Karpas-422 (cell line): ENCODE data around the gene SLC5A5. TPM values are rescaled to one million over a fixed set of nuclear protein-coding genes. Genes with fewer than 3 reads are reported as not detected.
"Not testable (repeated sequence)": the region's sequence is repeated elsewhere in the genome, so short reads cannot be mapped to it uniquely, and the experiment has no call there.

Experiments
- DNase-seq: peaks from one replicate; pipeline ENCODE4 v3.0.0-alpha.2; 2015
- H2AFZ ChIP-seq: fragments of 200-600 bp; sonication (generic); 2 replicates; pipeline ENCODE4 v1.6.1; 2014; ENCODE audit warnings: antibody characterized with exemption, low read length, mixed read lengths
- H3K27ac ChIP-seq: fragments of 200-600 bp; sonication (generic); 2 replicates; pipeline ENCODE4 v1.5.1; 2014; ENCODE audit warnings: mild to moderate bottlenecking, low read length, moderate library complexity
- H3K27me3 ChIP-seq: fragments of 200-600 bp; sonication (generic); 2 replicates; pipeline ENCODE4 v1.6.1; 2014; ENCODE audit warnings: low read length, mixed read lengths
- H3K36me3 ChIP-seq: fragments of 200-600 bp; sonication (generic); 2 replicates; pipeline ENCODE4 v1.6.1; 2014; ENCODE audit warnings: low read length, mixed read lengths; ENCODE audit not compliant: insufficient read depth
- H3K4me1 ChIP-seq: fragments of 200-600 bp; sonication (generic); 2 replicates; pipeline ENCODE4 v1.6.1; 2014; ENCODE audit warnings: mild to moderate bottlenecking, low read length, mixed read lengths
- H3K4me2 ChIP-seq: fragments of 200-600 bp; sonication (generic); 2 replicates; pipeline ENCODE4 v1.6.1; 2014; ENCODE audit warnings: low read length, low read depth, mild to moderate bottlenecking; ENCODE audit not compliant: poor library complexity, severe bottlenecking
- H3K4me3 ChIP-seq: fragments of 200-600 bp; sonication (generic); 2 replicates; pipeline ENCODE4 v1.5.1; 2014; ENCODE audit warnings: mild to moderate bottlenecking, antibody characterized with exemption, low read length, mixed read lengths
- H3K79me2 ChIP-seq: fragments of 200-600 bp; sonication (generic); 2 replicates; pipeline ENCODE4 v1.6.1; 2014; ENCODE audit warnings: mild to moderate bottlenecking, low read length, mixed read lengths
- H3K9ac ChIP-seq: fragments of 200-600 bp; sonication (generic); 2 replicates; pipeline ENCODE4 v1.6.0; 2014; ENCODE audit warnings: low read length
- H3K9me2 ChIP-seq: fragments of 200-600 bp; sonication (generic), shearing (Covaris generic); replicated peaks from 2 replicates; pipeline ENCODE4 v1.6.0; 2014; ENCODE audit warnings: mild to moderate bottlenecking, low read length, moderate library complexity; ENCODE audit not compliant: insufficient read depth
- H3K9me3 ChIP-seq: fragments of 300-700, 200-600 bp; sonication (generic); 2 replicates; pipeline ENCODE4 v1.6.1; 2014; ENCODE audit warnings: low read length, mixed read lengths
- H4K20me1 ChIP-seq: fragments of 200-600 bp; sonication (generic); 2 replicates; pipeline ENCODE4 v1.6.1; 2014; ENCODE audit warnings: mild to moderate bottlenecking, antibody characterized with exemption, low read length, low read depth; ENCODE audit not compliant: insufficient read depth
- total RNA-seq: library from RNA; depleted of rRNA; stranded (reverse); fragments of >200 nt; shearing (Covaris generic); gene quantifications from 2 replicates; pipeline ENCODE4 v1.2.3, GENCODE V29; 2014; ENCODE audit warnings: low replicate concordance

SLC5A5 gene
- total RNA-seq, 1 experiment from 2014 or later = not detected

DNA sequence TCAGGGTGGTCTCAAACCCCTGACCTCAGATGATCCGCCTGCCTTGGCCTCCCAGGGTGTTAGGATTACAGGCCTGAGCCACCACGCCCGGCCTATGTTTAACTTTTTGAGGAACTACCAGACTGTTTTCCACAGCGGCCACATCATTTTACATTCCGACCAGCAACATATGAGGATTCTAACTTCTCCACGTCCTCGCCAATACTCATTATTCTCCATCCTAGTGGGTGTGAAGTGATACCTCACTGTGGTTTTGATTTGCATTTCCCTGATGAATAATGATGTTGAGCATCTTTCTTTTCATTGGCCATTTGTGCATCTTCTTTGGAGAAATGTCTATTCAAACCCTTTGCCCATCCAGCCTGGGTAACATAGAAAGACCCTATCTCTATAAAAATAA is 14.8 kb downstream of the SLC5A5 start:
- Histone ChIP-seq H3K4me1 (peaks cover 12% of the 10 kb centered on the region), H3K9ac (no peak overlapping the region), H3K27me3 (no peaks in the 10 kb centered on the region), H4K20me1 (no peaks in the 10 kb centered on the region), H3K36me3 (no peaks in the 10 kb centered on the region), H3K4me2 (no peak overlapping the region), H2AFZ (no peak overlapping the region), H3K79me2 (no peaks in the 10 kb centered on the region), H3K9me2 (no peaks in the 10 kb centered on the region), H3K27ac (no peak overlapping the region), H3K9me3 (no peaks in the 10 kb centered on the region), H3K4me3 (no peak overlapping the region)
- DNase-seq = no peak

DNA sequence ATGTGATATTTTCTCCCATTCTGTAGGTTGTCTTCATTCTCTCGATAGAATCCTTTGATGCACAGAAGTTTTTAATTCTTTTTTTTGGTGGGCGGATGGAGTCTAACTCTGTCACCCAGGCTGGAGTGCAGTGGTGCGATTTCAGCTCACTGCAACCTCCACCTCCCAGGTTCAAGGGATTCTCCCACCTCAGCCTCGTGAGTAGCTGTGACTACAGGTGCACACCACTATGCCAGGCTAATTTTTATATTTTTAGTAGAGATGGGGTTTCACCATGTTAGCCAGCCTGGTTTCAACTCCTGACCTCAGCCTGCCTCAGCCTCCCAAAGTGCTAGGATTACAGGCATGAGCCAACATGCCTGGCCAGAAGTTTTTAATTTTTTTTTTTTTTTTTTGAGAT is 15.5 kb downstream of the SLC5A5 start:
- H3K4me2 ChIP-seq, H3K4me3 ChIP-seq, H3K79me2 ChIP-seq, H4K20me1 ChIP-seq, DNase-seq, H3K36me3 ChIP-seq, H3K9me2 ChIP-seq, H3K27me3 ChIP-seq, H3K9me3 ChIP-seq, H2AFZ ChIP-seq, H3K27ac ChIP-seq, H3K9ac ChIP-seq: not testable (repeated sequence)
- peaks cover 12% of the 10 kb centered on the region for H3K4me1 ChIP-seq

DNA sequence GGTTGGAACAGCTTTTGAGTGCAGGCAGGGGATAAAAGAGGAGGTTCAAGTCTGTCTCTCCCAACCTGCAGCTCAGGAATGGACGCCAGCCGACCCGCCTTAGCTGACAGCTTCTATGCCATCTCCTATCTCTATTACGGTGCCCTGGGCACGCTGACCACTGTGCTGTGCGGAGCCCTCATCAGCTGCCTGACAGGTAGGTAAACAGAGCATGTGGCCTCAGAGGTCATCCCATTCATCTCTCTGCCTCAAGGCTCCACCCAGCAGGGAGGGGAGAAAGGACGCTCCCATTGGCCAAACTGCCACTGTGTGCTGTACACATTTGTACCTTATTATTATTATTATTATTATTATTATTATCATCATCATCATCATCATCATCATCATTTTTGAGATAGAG is 16.5 kb downstream of the SLC5A5 start:
- H3K4me1 ChIP-seq = peaks cover 12% of the 10 kb centered on the region
- H3K9ac ChIP-seq = no peak overlapping the region
- no peak overlapping the region for H3K27ac ChIP-seq
- H3K9me3 ChIP-seq = no peaks in the 10 kb centered on the region
- no peaks in the 10 kb centered on the region for H3K9me2 ChIP-seq
- no peak overlapping the region for H3K4me2 ChIP-seq
- H3K79me2 ChIP-seq = no peaks in the 10 kb centered on the region
- H2AFZ ChIP-seq = no peak overlapping the region
- no peaks in the 10 kb centered on the region for H3K36me3 ChIP-seq
- no peaks in the 10 kb centered on the region for H3K27me3 ChIP-seq
- no peaks in the 10 kb centered on the region for H4K20me1 ChIP-seq
- no peak for DNase-seq
- H3K4me3 ChIP-seq = no peak overlapping the region

DNA sequence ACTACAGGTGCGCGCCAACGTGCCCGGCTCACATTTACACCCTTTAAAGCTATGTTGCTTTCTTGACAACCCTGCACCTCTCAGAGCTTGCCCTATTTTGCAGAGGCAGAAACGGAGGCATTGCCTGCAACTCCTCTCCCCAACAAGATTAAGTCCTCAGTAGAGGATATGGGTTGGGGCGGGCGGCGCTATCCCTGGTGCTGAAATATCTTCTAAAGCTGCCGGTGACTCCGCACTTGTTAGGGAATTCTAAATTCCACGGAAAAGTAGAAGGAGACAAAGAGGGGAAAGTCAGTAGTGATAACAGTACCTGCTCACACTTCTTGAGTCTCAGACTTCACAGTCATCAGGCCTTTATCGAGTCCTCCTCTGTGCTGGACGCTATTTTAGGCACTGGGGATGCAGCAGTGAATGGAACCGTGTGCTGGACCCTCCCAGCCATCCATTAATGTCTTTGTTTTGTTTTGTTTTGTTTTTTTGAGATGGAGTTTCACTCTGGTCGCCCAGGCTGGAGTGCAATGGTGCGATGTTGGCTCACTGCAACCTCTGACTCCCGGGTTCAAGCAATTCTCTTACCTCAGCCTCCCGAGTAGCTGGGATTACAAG is 18.0 kb downstream of the SLC5A5 start:
- Histone ChIP-seq H3K79me2 (no peaks in the 10 kb centered on the region), H4K20me1 (no peaks in the 10 kb centered on the region), H3K9me2 (no peaks in the 10 kb centered on the region), H2AFZ (no peak overlapping the region), H3K4me2 (no peak overlapping the region), H3K9ac (no peak overlapping the region), H3K9me3 (no peaks in the 10 kb centered on the region), H3K27ac (no peak overlapping the region), H3K36me3 (no peaks in the 10 kb centered on the region), H3K27me3 (no peaks in the 10 kb centered on the region), H3K4me1 (peaks cover 12% of the 10 kb centered on the region), H3K4me3 (no peak overlapping the region)
- DNase-seq = peak; percentile 72

DNA sequence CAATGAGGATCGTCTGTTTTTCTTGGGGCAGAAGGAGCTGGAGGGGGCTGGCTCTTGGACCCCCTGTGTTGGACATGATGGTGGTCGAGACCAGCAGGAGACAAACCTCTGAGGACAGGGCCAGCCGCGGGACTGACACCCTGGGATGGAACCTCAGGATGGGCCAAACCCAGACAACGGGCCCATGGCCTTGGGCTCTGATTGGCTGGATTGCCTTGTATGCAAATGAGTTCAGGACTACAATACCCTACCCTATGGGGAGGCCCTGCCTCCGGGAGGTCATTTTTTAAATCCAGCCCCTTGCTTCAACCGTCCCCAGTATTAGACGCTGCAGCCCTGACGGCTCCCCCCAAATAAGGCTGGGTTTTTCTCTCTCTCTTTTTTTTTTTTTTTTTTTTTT is 22.0 kb downstream of the SLC5A5 start:
- Histone ChIP-seq H3K36me3 (no peaks in the 10 kb centered on the region), H3K4me2 (no peak overlapping the region), H3K4me3 (no peak overlapping the region), H3K9ac (no peak overlapping the region), H3K27me3 (no peaks in the 10 kb centered on the region), H4K20me1 (no peaks in the 10 kb centered on the region), H3K27ac (no peak overlapping the region), H3K9me2 (no peaks in the 10 kb centered on the region), H3K79me2 (no peaks in the 10 kb centered on the region), H2AFZ (no peak overlapping the region), H3K4me1 (0 out of 2 replicates have a peak, but pooled peaks cover 1% of the 10 kb centered on the region), H3K9me3 (no peaks in the 10 kb centered on the region)
- DNase-seq = no peak

DNA sequence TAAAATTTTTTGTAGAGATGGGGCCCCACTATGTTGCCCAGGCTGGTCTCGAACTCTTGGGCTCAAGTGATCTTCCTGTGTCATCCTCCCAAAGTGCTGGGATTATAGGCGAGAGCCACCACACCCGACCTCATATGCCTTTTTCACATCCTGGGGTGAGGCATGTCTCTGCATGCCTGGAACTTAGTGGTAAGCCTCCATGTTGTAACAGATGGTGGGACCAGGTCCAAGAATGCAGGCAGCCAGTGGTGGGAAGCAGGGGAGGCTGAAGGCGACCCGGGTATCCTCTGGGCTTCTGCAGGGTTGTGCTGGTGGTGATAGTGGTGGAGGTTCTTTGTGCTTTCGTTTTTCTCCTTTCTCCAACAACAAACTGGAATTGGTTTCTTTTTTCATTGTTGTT is 31.0 kb downstream of the SLC5A5 start:
- H3K27me3 ChIP-seq = no peaks in the 10 kb centered on the region
- no peak overlapping the region for H2AFZ ChIP-seq
- H3K4me2 ChIP-seq = no peak overlapping the region
- H3K9ac ChIP-seq = no peak overlapping the region
- H4K20me1 ChIP-seq = no peaks in the 10 kb centered on the region
- H3K9me2 ChIP-seq = no peaks in the 10 kb centered on the region
- no peaks in the 10 kb centered on the region for H3K36me3 ChIP-seq
- DNase-seq = no peak
- peaks cover 3% of the 10 kb centered on the region; the same call in 1 of the 2 replicates for H3K4me1 ChIP-seq
- no peak overlapping the region for H3K4me3 ChIP-seq
- no peak overlapping the region for H3K27ac ChIP-seq
- H3K79me2 ChIP-seq = no peaks in the 10 kb centered on the region
- H3K9me3 ChIP-seq = no peaks in the 10 kb centered on the region

DNA sequence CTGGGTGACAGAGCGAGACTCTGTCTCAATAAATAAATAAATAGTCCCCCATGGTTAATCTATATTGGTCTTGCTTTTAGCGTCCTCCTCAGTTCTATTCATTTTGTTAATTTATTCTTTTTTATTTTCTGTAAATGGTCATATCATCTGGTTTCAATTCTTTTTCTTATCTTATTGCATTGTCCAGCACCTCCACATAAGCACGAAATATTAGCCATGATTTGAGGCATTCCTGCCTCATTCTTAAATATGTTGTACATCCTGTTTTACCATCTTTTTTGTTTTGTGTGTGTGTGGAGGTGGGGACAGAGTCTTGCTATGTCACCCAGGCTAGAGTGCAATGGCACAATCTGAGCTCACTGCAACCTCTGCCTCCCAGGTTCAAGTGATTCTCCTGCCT is 36.5 kb downstream of the SLC5A5 start:
- DNase-seq = no peak
- H3K36me3 ChIP-seq = no peaks in the 10 kb centered on the region
- H3K4me1 ChIP-seq = no peaks in the 10 kb centered on the region
- no peak overlapping the region for H2AFZ ChIP-seq
- no peaks in the 10 kb centered on the region for H4K20me1 ChIP-seq
- H3K27ac ChIP-seq = no peak overlapping the region
- no peak overlapping the region for H3K4me2 ChIP-seq
- H3K27me3 ChIP-seq = no peaks in the 10 kb centered on the region
- no peak overlapping the region for H3K4me3 ChIP-seq
- H3K9ac ChIP-seq = no peak overlapping the region
- H3K79me2 ChIP-seq = no peaks in the 10 kb centered on the region
- no peaks in the 10 kb centered on the region for H3K9me3 ChIP-seq
- H3K9me2 ChIP-seq = no peaks in the 10 kb centered on the region

DNA sequence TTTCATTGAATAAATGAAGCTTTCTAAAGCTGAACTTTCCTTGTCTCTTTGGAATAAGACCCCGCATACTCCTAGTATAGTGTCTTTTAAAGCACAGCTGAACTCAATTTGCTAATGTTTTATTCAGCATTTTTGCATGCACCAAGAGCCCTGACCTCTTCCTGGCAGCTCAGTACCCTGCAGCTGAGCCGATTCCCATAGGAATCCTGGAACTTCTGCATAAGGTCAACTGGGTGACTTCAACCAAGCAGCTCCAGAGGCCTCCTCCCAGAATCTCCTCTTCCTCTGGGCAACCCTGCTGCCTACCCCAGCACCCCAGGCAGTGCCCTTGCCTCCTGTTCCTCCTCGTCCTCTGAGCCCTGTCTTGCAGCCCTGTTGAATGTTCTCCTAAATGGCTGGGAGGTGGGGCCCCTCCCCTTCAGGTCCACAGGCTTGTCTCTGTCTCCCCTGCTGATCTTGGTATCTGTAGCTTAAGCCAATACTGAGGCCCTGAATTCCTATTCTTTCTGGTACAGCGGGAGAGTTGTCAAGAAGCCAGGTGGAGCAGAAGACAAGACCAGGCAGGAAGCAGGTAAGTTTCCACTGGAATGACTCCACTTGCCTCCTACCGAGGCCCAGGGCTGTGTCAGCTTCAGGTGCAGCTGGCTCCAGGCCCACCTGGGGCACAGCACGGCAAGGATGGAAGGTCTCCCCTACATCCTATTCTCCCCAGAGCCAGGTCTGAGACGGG is 37.4 kb downstream of the SLC5A5 start:
- no peaks in the 10 kb centered on the region for H4K20me1 ChIP-seq
- no peaks in the 10 kb centered on the region for H3K9me3 ChIP-seq
- H3K9ac ChIP-seq = no peak overlapping the region
- no peaks in the 10 kb centered on the region for H3K4me1 ChIP-seq
- H3K27me3 ChIP-seq = no peaks in the 10 kb centered on the region
- no peak for DNase-seq
- no peak overlapping the region for H3K4me2 ChIP-seq
- no peak overlapping the region for H3K4me3 ChIP-seq
- H3K27ac ChIP-seq = no peak overlapping the region
- no peaks in the 10 kb centered on the region for H3K9me2 ChIP-seq
- H3K36me3 ChIP-seq = no peaks in the 10 kb centered on the region
- H3K79me2 ChIP-seq = no peaks in the 10 kb centered on the region
- no peak overlapping the region for H2AFZ ChIP-seq
